HG03045 (cell line): ENCODE results near the gene EPS8L3.
"Not testable (repeated sequence)": the region's sequence is repeated elsewhere in the genome, so short reads cannot be mapped to it uniquely, and the experiment has no call there.

Source experiments
- ATAC-seq: cut with Tn5 transposase; IDR thresholded peaks from one replicate; pipeline ENCODE4 v1.9.1; 2021; ENCODE audit warnings: mild to moderate bottlenecking, moderate library complexity; ENCODE audit not compliant: unreplicated experiment

The EPS8L3 gene

GRCh38 chr1:109711593-109712320, 52.0 kb downstream of the EPS8L3 start, which contains the start of gene GSTM5:
GSTM5 (plus strand) TSS chr1:109712251; CDS start chr1:109712313, 62 bp downstream.
- ATAC-seq = not testable (repeated sequence)

- not testable (repeated sequence) for ATAC-seq
Observed at GRCh38 chr1:109709822-109710221, 53.9 kb downstream of the EPS8L3 start.

DNA sequence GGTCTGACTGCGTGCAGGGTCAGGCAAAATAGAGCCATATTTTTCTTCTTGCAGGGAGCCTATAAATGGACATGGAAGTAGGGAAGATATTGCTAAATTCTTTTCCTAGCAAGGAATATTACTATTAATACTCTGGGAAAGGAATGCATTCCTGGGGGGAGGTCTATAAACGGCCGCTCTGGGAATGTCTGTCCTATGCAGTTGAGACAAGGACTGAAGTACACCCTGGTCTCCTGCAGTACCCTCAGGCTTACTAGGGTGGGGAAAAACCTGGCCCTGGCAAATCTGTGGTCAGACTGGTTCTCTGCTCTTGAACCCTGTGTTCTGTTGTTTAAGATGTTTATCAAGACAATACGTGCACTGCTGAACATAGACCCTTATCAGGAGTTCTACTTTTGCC, 54.8 kb downstream of the EPS8L3 start:
- ATAC-seq = not testable (repeated sequence)

GRCh38 chr1:109705411-109705810, 58.3 kb downstream of the EPS8L3 start:
- ATAC-seq = no peak

GRCh38 chr1:109704173-109704572, 59.5 kb downstream of the EPS8L3 start:
- no peak for ATAC-seq

DNA sequence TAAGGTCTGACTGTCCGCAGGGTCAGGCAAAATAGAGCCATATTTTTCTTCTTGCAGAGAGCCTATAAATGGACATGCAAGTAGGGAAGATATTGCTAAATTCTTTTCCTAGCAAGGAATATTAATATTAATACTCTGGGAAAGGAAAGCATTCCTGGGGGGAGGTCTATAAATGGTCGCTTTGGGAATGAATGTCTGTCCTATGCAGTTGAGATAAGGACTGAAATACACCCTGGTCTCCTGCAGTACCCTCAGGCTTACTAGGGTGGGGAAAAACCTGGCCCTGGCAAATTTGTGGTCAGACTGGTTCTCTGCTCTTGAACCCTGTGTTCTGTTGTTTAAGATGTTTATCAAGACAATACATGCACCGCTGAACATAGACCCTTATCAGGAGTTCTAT, 60.8 kb downstream of the EPS8L3 start:
- not testable (repeated sequence) for ATAC-seq
